ENCODE results near the gene PPP6R2.

GRCh38 chr22:50401907-50402306 lies 58.8 kb downstream of the PPP6R2 start:
- TF ChIP-seq CTCF (IDR thresholded peaks at IDR 0.05) = no peak
- no peak for TF ChIP-seq POLR2A (IDR thresholded peaks at IDR 0.05)
- no peak for TF ChIP-seq POLR2AphosphoS5 (IDR thresholded peaks at IDR 0.05)

All from breast epithelium (tissue), 3 donors.